Keratinocyte (primary cell): Measurements from ENCODE around the gene DCXR. TPM values are rescaled to one million over a fixed set of nuclear protein-coding genes. Genes with fewer than 3 reads are reported as not detected.

ENCODE experiments used
- DNase-seq: peaks from one replicate; pipeline ENCODE4 v3.0.0-alpha.2; 2011; ENCODE audit warnings: low read depth, missing footprints, low spot score
- FAIRE-seq: peaks from 2 replicates; lab custom pipeline; 2011; peaks lifted over from hg19 to GRCh38; lab: Jason Lieb, UNC
- H2AFZ ChIP-seq: 2 replicates; pipeline ENCODE4 v1.6.0; 2012; ENCODE audit warnings: low read length, control low read depth, inconsistent platforms; ENCODE audit not compliant: control insufficient read depth
- H3K27ac ChIP-seq: 2 replicates; pipeline ENCODE4 v1.5.1; 2011; ENCODE audit warnings: low read length; ENCODE audit not compliant: control insufficient read depth, insufficient read depth
- H3K27me3 ChIP-seq: 3 replicates; pipeline ENCODE4 v1.6.0; 2011; ENCODE audit warnings: low read length; ENCODE audit not compliant: control insufficient read depth, insufficient read depth; ENCODE audit errors: extremely low read depth
- H3K36me3 ChIP-seq, 2 experiments: 2 replicates in 1 of 2; 3 replicates in 1 of 2; pipeline ENCODE4 v1.5.1; 2011; ENCODE audit warnings: low read length in 2 of 2, mild to moderate bottlenecking in 1 of 2; ENCODE audit not compliant: control insufficient read depth in 2 of 2, insufficient read depth in 2 of 2; ENCODE audit errors: extremely low read depth in 1 of 2
- H3K4me1 ChIP-seq: 3 replicates; pipeline ENCODE4 v1.5.1; 2011; ENCODE audit warnings: low read length; ENCODE audit not compliant: control insufficient read depth, insufficient read depth; ENCODE audit errors: extremely low read depth
- H3K4me2 ChIP-seq: 3 replicates; pipeline ENCODE4 v1.6.0; 2011; ENCODE audit warnings: low read depth, low read length; ENCODE audit not compliant: control insufficient read depth, insufficient read depth; ENCODE audit errors: extremely low read depth
- H3K4me3 ChIP-seq, 3 experiments: fragments of 200-600 bp in 1 of 3; sonication (generic) in 1 of 3; 2 replicates in 2 of 3; 3 replicates in 1 of 3; pipeline ENCODE4 v1.5.1; 2011 to 2016; ENCODE audit warnings: low read length in 3 of 3, mild to moderate bottlenecking in 3 of 3, control low read depth in 2 of 3, inconsistent platforms in 1 of 3, low read depth in 1 of 3, mixed read lengths in 1 of 3, mixed run types in 1 of 3, moderate library complexity in 1 of 3; ENCODE audit not compliant: control insufficient read depth in 2 of 3, insufficient read depth in 2 of 3; ENCODE audit errors: extremely low read depth in 1 of 3
- H3K79me2 ChIP-seq: 2 replicates; pipeline ENCODE4 v1.6.0; 2012; ENCODE audit warnings: low read length; ENCODE audit not compliant: control insufficient read depth, insufficient read depth
- H3K9ac ChIP-seq: 3 replicates; pipeline ENCODE4 v1.6.0; 2011; ENCODE audit warnings: low read length; ENCODE audit not compliant: control insufficient read depth, insufficient read depth; ENCODE audit errors: extremely low read depth
- H3K9me1 ChIP-seq: 3 replicates; pipeline ENCODE4 v1.6.0; 2011; ENCODE audit warnings: low read length; ENCODE audit not compliant: control insufficient read depth, insufficient read depth; ENCODE audit errors: extremely low read depth
- H3K9me3 ChIP-seq: 2 replicates; pipeline ENCODE4 v1.5.1; 2012; ENCODE audit warnings: low read depth, low read length; ENCODE audit not compliant: control insufficient read depth
- H4K20me1 ChIP-seq: 3 replicates; pipeline ENCODE4 v1.6.0; 2011; ENCODE audit warnings: low read length; ENCODE audit not compliant: control insufficient read depth, insufficient read depth; ENCODE audit errors: extremely low read depth
- EZH2 ChIP-seq: IDR thresholded peaks from one replicate; pipeline ENCODE4 v1.6.1; 2012; ENCODE audit warnings: inconsistent platforms, mild to moderate bottlenecking, low read length, moderate library complexity
- dilution Hi-C: fragments of 300-500 bp; cut with MboI; formaldehyde crosslinking; loops from one replicate; pipeline ENCODE4 v1.7.0; 2020; ENCODE audit warnings: low sequenced_read_pairs; ENCODE audit not compliant: extremely low pct_ligation_motif_present
- polyA plus RNA-seq, 5 experiments: library from polyadenylated mRNA; depleted of rRNA in 3 of 5; stranded (reverse) in 3 of 5; stranded (forward) in 1 of 5; unstranded in 1 of 5; fragments of >200 nt; gene quantifications; 1 replicate in 1 of 5; 2 replicates in 3 of 5; 3 replicates in 1 of 5; pipeline versions ENCODE4 v1.2.1 to v1.2.3, GENCODE V29; 2011 to 2012; ENCODE audit warnings: missing spikeins in 2 of 5, low read depth in 1 of 5, low replicate concordance in 1 of 5
- TF ChIP-seq, protein P1 (sequence below), 3 experiments: IDR thresholded peaks in 1 of 3; conservative IDR thresholded peaks in 1 of 3; optimal IDR thresholded peaks in 1 of 3; 2 replicates in 2 of 3; 3 replicates in 1 of 3; pipeline versions ENCODE3 to v1.5.1; 2011; ENCODE audit warnings: low read length in 3 of 3, mild to moderate bottlenecking in 3 of 3, moderate library complexity in 2 of 3, control low read depth in 1 of 3, inconsistent platforms in 1 of 3; ENCODE audit not compliant: insufficient read depth in 2 of 3; ENCODE audit errors: extremely low read depth in 1 of 3

Gene DCXR
- polyA plus RNA-seq, 1 donor (not counting 4 experiments of a cell fraction or from before 2014, with no cell fraction given), result 45.4 TPM

GRCh38 chr17:82063424-82064415 lies 26.2 kb upstream of the DCXR start:
- TF ChIP-seq, protein P1, sequence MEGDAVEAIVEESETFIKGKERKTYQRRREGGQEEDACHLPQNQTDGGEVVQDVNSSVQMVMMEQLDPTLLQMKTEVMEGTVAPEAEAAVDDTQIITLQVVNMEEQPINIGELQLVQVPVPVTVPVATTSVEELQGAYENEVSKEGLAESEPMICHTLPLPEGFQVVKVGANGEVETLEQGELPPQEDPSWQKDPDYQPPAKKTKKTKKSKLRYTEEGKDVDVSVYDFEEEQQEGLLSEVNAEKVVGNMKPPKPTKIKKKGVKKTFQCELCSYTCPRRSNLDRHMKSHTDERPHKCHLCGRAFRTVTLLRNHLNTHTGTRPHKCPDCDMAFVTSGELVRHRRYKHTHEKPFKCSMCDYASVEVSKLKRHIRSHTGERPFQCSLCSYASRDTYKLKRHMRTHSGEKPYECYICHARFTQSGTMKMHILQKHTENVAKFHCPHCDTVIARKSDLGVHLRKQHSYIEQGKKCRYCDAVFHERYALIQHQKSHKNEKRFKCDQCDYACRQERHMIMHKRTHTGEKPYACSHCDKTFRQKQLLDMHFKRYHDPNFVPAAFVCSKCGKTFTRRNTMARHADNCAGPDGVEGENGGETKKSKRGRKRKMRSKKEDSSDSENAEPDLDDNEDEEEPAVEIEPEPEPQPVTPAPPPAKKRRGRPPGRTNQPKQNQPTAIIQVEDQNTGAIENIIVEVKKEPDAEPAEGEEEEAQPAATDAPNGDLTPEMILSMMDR (optimal IDR thresholded peaks at IDR 0.05 in 1 of 3, IDR thresholded peaks at IDR 0.05 in 1 of 3, conservative IDR thresholded peaks at IDR 0.05 in 1 of 3; ENCODE audit: extremely low read depth in 1 of 3, insufficient read depth in 2 of 3, low read length in 3 of 3), result no peak
- no peak for TF ChIP-seq EZH2
- Histone ChIP-seq H3K4me1 (peaks cover 13% of the 10 kb centered on the region), H3K4me3 (no peak overlapping the region), H3K9me1 (no peaks in the 10 kb centered on the region), H4K20me1 (peaks cover 9% of the 10 kb centered on the region), H3K79me2 (peaks cover 20% of the 10 kb centered on the region), H3K36me3 (peaks cover 18 to 27% of the 10 kb centered on the region in 2 experiments), H3K9ac (peak overlapping the region; percentile 83), H3K27me3 (no peaks in the 10 kb centered on the region), H3K4me2 (peak overlapping the region; percentile 93), H3K27ac (no peak overlapping the region), H2AFZ (no peak overlapping the region), H3K9me3 (no peaks in the 10 kb centered on the region)
- FAIRE-seq, result no peak
- dilution Hi-C loops, result no loop called here
- no peak for DNase-seq

- Histone ChIP-seq H3K36me3 (peaks cover 18 to 30% of the 10 kb centered on the region in 2 experiments), H3K27ac (no peak overlapping the region), H3K4me3 (no peak overlapping the region), H3K9me3 (no peaks in the 10 kb centered on the region), H2AFZ (no peak overlapping the region), H3K4me2 (no peak overlapping the region), H4K20me1 (peaks cover 9% of the 10 kb centered on the region), H3K27me3 (no peaks in the 10 kb centered on the region), H3K4me1 (peaks cover 13% of the 10 kb centered on the region), H3K9ac (no peak overlapping the region), H3K79me2 (peaks cover 20% of the 10 kb centered on the region), H3K9me1 (no peaks in the 10 kb centered on the region)
- DNase-seq (no peak), FAIRE-seq (no peak)
- dilution Hi-C loops, result no loop called here
- no peak for TF ChIP-seq EZH2
- TF ChIP-seq, protein P1 (optimal IDR thresholded peaks at IDR 0.05 in 1 of 3, IDR thresholded peaks at IDR 0.05 in 1 of 3, conservative IDR thresholded peaks at IDR 0.05 in 1 of 3; ENCODE audit: extremely low read depth in 1 of 3, insufficient read depth in 2 of 3, low read length in 3 of 3), result no peak
These were observed 25.5 kb upstream of the DCXR start for GRCh38 chr17:82062984-82063368.
